NOMO-1 treated with DMSO at 0.1 percent for 48 hours (cell line): ENCODE measurements around the gene ZNF155.

ENCODE experiments used
- DNase-seq: peaks from one replicate; lab custom pipeline; 2025; ENCODE audit not compliant: unreplicated experiment; lab: John Stamatoyannopoulos, UW

Gene ZNF155

DNA sequence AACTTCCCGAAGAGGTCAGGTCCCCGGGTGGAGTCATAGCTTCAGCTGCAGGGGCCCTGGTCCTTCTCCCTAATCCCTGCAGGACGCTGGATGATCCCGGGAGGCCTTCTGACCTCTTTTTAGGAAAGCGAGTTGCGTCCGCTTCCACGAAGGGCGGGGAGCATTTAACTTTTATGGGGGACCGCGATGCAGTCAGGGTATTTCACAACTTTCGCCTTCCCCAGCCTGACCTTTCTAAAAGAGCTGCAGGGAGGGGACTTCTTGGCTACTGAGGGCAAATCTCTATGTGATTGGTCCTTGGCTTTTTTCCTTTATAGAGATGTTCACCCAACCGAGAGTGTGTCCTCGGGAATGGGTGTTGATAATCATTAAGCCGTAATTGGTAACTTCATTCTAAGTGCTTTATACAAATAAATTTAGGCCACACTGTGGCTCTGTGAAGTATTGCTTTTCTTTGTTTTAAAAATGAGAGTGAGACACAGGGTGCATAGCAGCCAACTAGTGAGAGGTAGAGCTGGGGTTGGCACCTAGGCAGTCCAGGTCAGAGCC is 19.5 kb downstream of the ZNF155 start:
- peak; percentile 69 for DNase-seq

DNA sequence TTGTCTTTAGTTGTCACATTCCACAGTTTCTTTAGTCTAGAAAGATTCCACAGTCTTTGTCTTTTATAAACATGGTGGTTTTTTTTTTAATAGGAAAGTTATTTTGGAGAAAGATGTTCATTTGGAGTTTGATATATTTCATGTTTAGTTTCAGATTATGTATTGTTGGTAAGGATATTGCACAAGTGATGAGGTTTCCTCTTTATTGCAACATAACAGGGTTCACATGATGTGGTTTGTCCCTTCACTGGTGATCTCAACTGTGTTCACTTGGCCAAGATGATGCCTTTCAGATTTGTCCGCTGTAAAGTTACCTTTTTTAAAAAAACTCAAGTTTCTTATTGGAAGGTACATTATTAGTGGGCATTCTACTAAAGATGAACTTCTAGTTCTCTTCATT is 22.0 kb downstream of the ZNF155 start:
- peak; percentile 75 for DNase-seq

GRCh38 chr19:44007473-44007872 is 23.5 kb downstream of the ZNF155 start:
- DNase-seq: no peak

DNA sequence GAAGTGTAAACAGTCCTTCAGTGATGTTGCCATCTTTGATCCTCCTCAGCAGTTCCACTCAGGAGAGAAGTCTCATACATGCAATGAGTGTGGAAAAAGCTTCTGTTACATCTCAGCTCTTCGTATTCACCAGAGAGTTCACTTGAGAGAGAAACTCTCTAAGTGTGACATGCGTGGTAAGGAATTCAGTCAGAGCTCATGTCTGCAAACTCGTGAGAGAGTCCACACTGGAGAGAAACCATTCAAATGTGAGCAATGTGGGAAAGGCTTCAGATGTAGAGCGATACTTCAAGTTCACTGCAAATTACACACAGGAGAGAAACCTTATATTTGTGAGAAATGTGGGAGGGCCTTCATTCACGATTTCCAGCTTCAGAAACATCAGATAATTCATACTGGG is 26.5 kb downstream of the ZNF155 start:
- DNase-seq: no peak

DNA sequence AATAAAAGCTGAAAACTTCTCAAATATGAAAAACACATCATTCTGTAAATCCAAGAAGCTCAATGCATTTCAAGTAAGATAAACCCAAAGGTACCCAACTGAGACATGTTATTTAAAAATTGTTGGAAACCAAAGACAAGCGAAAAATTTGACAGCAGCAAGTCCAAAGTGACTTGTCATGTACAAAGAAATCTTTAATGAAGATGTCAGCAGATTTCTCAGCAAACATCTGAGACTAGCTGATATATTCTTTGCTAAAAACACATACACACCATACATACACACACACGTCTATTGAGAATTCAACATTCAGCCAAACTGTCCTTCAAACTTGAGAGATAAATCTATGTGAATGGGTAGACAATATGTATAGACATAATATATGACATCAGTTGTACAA is 35.5 kb downstream of the ZNF155 start:
- no peak for DNase-seq

- no peak for DNase-seq
Observed at GRCh38 chr19:44021221-44021620, 37.2 kb downstream of the ZNF155 start.

DNA sequence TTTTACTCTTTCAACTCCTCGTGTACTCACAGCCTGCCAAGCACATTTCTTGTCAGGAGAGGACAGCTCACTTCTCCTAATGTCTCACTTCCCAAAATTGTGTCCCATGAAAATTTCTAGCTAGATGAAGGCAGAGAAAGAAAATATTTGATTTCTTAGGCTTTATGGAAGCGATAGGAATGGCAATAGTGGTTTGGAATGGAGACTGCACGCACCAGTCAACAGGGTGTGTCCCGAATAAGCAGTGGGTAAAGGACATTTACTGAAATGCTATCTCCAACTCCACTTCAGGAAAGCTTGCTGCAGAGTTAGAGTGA is 40.9 kb downstream of the ZNF155 start:
- no peak for DNase-seq

DNA sequence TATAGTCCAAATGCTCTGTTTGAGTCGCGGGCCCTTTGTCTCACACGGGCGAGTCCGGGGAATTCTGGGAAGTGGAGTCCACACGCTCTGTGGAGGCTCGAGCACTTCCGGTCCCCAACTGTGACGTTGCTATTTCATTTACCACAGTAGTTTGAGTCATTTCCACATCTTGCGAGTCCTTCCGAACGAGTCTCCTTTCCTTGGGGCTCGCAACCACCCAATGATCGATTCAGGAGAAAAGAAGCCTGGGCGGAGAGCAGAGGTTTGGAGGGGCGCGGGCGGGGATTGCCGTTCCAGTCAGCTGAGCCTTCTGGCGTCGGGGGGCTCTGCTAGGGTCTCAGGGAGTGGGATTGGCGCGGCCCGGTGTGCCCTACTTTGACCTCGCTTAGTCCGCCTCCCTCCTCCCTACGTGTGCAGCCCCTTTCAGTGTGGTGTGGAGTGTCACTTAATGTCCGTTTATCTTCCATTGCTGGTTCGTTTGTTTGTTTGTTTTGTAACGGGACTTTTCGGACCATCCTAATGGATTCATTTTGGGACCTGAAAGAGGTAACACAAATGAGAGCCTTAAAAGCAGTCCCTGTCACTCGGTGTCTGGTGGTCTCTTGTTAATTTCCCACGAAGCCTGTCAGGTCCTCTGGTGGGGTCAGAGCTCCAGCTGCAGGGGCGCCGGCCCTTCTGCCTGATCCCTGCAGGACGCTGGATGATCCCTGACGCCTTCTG is 41.4 kb downstream of the ZNF155 start, which contains the start of gene ZNF222:
Gene ZNF222 (plus strand): TSS at position 163 of the 720 bp plus-strand sequence. CDS start 58 bp downstream, at position 221.
- DNase-seq: peak; percentile 92

- DNase-seq: no peak
Observed at GRCh38 chr19:44026622-44027021, 42.6 kb downstream of the ZNF155 start.

DNA sequence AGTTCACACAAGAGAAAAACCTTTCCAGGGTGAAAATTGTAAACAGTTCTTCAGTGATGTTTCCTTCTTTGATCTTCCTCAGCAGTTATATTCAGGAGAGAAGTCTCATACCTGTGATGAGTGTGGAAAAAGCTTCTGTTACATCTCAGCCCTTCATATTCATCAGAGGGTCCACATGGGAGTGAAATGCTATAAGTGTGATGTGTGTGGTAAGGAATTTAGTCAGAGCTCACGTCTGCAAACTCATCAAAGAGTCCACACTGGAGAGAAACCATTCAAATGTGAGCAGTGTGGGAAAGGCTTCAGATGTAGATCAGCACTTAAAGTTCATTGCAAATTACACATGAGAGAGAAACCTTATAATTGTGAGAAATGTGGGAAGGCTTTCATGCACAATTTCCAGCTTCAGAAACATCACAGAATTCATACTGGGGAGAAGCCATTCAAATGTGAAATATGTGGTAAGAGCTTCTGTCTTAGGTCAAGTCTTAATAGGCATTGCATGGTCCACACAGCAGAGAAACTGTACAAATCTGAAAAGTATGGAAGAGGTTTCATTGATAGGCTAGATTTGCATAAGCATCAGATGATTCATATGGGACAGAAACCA is 48.1 kb downstream of the ZNF155 start:
- no peak for DNase-seq

DNA sequence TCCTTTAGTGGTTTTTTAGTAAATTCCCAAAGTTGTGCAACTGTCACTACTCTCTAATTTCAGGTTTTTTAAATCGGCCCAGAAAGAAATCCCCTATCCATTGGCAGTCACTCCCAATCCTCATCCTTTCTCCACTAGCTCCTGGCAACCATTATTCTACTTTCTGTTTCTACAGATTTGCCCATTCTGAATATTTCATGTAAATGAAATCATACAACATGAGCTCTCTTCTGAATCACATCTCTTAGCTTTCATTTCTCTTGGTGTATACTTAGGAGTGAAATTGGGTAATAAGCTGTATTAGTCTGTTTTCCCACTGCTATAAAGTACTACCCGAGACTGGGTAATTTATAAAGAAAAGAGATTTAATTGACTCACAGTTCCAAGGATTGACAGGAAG is 58.2 kb downstream of the ZNF155 start:
- no peak for DNase-seq
